ENCODE results near the gene OSBPL5. TPM values are rescaled to one million over a fixed set of nuclear protein-coding genes. Genes with fewer than 3 reads are reported as not detected.
A peak's percentile ranks its signal among the peaks of the same experiment; 100 is the strongest.

OSBPL5 gene
- polyA plus RNA-seq, 3 donors: 3.1 to 30.3 (median 6.8) TPM

GRCh38 chr11:3195251-3196160 lies 30.4 kb upstream of the OSBPL5 start:
- peak overlapping the region in 1 of 2 donors; percentile 30 for H3K4me3 Mint-ChIP-seq

More at GRCh38 chr11:3195251-3196160, 30.4 kb upstream of the OSBPL5 start:
- no peaks in the 10 kb centered on the region for H4K20me1 ChIP-seq (ENCODE audit: insufficient read depth, low read length)
- no peak overlapping the region for H3K9ac ChIP-seq (ENCODE audit: insufficient read depth, low read length, poor library complexity, severe bottlenecking)
- no peaks in the 10 kb centered on the region for H3K79me2 ChIP-seq (ENCODE audit: insufficient read depth, low read length)
- intact Hi-C loops (cut with micrococcal nuclease): no loop called here
- no peaks in the 10 kb centered on the region for H3K36me3 ChIP-seq (replicated peaks in 1 of 2; ENCODE audit: control insufficient read depth in 1 of 2, insufficient read depth in 2 of 2, low read length in 2 of 2)
- H3K27ac Mint-ChIP-seq: peak overlapping the region in 1 of 7 donors; percentile 50
- H3K9me3 Mint-ChIP-seq: peaks cover 0 to 6% (median 4%) of the 10 kb centered on the region in 7 donors
- H3K4me1 Mint-ChIP-seq: peaks cover 4% of the 10 kb centered on the region
- peaks cover 3 to 7% of the 10 kb centered on the region in 2 donors for H3K4me1 ChIP-seq (ENCODE audit: control insufficient read depth in 1 of 2, insufficient read depth in 2 of 2, low read length in 2 of 2)
- no peak overlapping the region for H3K27ac ChIP-seq (ENCODE audit: low read depth in 1 of 2, low read length in 2 of 2)
- H3K27me3 Mint-ChIP-seq (ENCODE audit: low read depth in 3 of 3): peaks cover 5 to 32% (median 6%) of the 10 kb centered on the region in 3 donors
- peak; percentile 29 to 56 (median 39) for DNase-seq
- no peak overlapping the region for H2AFZ ChIP-seq (ENCODE audit: insufficient read depth, low read depth, low read length, poor library complexity, severe bottlenecking)
- no peak overlapping the region for H3K4me2 ChIP-seq (replicated peaks; ENCODE audit: extremely low read depth, low read length, poor library complexity, severe bottlenecking)
- H3K36me3 Mint-ChIP-seq: no peaks in the 10 kb centered on the region
- H3K9me3 ChIP-seq (replicated peaks in 1 of 2; ENCODE audit: control insufficient read depth in 1 of 2, insufficient read depth in 1 of 2, low read length in 2 of 2): no peaks in the 10 kb centered on the region
- 67% methylated on average over 18 of the region's 22 CpGs for WGBS (ENCODE audit: insufficient coverage)
- no peaks in the 10 kb centered on the region for H3K27me3 ChIP-seq (ENCODE audit: control insufficient read depth in 2 of 2, insufficient read depth in 2 of 2, low read length in 2 of 2)
- no peak overlapping the region for H3K4me3 ChIP-seq (replicated peaks in 1 of 3; ENCODE audit: low read depth in 2 of 3, low read length in 3 of 3)
- TF ChIP-seq CTCF (IDR thresholded peaks at IDR 0.05): peak; percentile 39
